HCT116 (cell line): ENCODE results near the gene H19. TPM values are rescaled to one million over a fixed set of nuclear protein-coding genes. Genes with fewer than 3 reads are reported as not detected.
A peak's percentile ranks its signal among the peaks of the same experiment; 100 is the strongest.

ENCODE experiments used
- ATAC-seq: fragments of 200-7000 bp; cut with Tn5 transposase; 2 replicates; pipeline ENCODE4 v1.9.1; 2020; ENCODE audit warnings: mild to moderate bottlenecking, moderate library complexity
- Bru-seq: library from RNA; stranded (reverse); fragments of 400-500 nt; gene quantifications from one replicate; lab custom pipeline; 2021; lab: Mats Ljungman, UMichigan
- BruChase-seq, 2 experiments: library from RNA; stranded (reverse); fragments of 400-500 nt; gene quantifications; one replicate each; lab custom pipeline; 2021; lab: Mats Ljungman, UMichigan
- BruUV-seq: library from RNA; stranded (reverse); fragments of 400-500 nt; replicated peaks from 2 replicates; lab custom pipeline; 2021; lab: Mats Ljungman, UMichigan
- CTCF ChIA-PET: fragments of 300-600 bp; sonication (Branson Sonifier 250); formaldehyde crosslinking; loops from one replicate; lab custom pipeline; 2021; ENCODE audit warnings: antibody characterized with exemption; lab: Charles Lee
- POLR2A ChIA-PET: fragments of 300-600, 350-600 bp; sonication (Branson Sonifier 250); formaldehyde crosslinking; loops from one replicate; lab custom pipeline; 2021; ENCODE audit warnings: antibody characterized with exemption; lab: Charles Lee
- RAD21 ChIA-PET, 2 experiments: fragments of 300-600 bp; sonication (Branson Sonifier 250); formaldehyde crosslinking; loops; one replicate each; lab custom pipeline; 2023; ENCODE audit warnings: low total read pairs in 2 of 2; ENCODE audit not compliant: uncharacterized antibody in 2 of 2, unreplicated experiment in 2 of 2, low non-redundant PET in 1 of 2; lab: Charles Lee
- DNase-seq: peaks from one replicate; pipeline ENCODE4 v3.0.0-alpha.2; 2010; ENCODE audit warnings: low read depth, low spot score
- H2AFZ ChIP-seq: fragments of 200-600 bp; shearing (Covaris generic), sonication (generic); 2 replicates; pipeline ENCODE4 v1.6.1; 2017; ENCODE audit warnings: low read depth, mixed run types, mixed read lengths, antibody characterized with exemption, low read length; ENCODE audit not compliant: poor library complexity, severe bottlenecking
- H3K27ac ChIP-seq: 2 replicates; pipeline ENCODE4 v1.5.1; 2012; ENCODE audit warnings: low read depth, low read length
- H3K27me3 ChIP-seq: fragments of 200-600 bp; sonication (generic); 2 replicates; pipeline ENCODE4 v1.6.1; 2016; ENCODE audit warnings: mixed run types, low read length, mixed read lengths; ENCODE audit not compliant: insufficient read depth
- H3K36me3 ChIP-seq, 2 experiments: fragments of 200-500 bp in 1 of 2; fragments of 200-600 bp in 1 of 2; sonication (Bioruptor generic) in 1 of 2; sonication (generic) in 1 of 2; 2 replicates each; pipeline versions ENCODE4 v1.5.1 to v1.6.1; 2014 to 2016; ENCODE audit warnings: low read length in 2 of 2, inconsistent platforms in 1 of 2, mixed read lengths in 1 of 2, mixed run types in 1 of 2; ENCODE audit not compliant: insufficient read depth in 2 of 2, control insufficient read depth in 1 of 2
- H3K4me1 ChIP-seq, 2 experiments: fragments of 200-600 bp in 1 of 2; sonication (generic) in 1 of 2; 2 replicates each; pipeline versions ENCODE4 v1.5.1 to v1.6.1; 2012 to 2017; ENCODE audit warnings: low read length in 2 of 2, inconsistent platforms in 1 of 2, mild to moderate bottlenecking in 1 of 2, mixed read lengths in 1 of 2, mixed run types in 1 of 2, moderate library complexity in 1 of 2; ENCODE audit not compliant: insufficient read depth in 2 of 2, control insufficient read depth in 1 of 2
- H3K4me2 ChIP-seq: fragments of 200-600 bp; sonication (generic); 2 replicates; pipeline ENCODE4 v1.6.1; 2017; ENCODE audit warnings: mixed run types, low read length, mixed read lengths
- H3K4me3 ChIP-seq, 2 experiments: fragments of 200-600 bp in 1 of 2; sonication (generic) in 1 of 2; replicated peaks in 1 of 2; 2 replicates each; pipeline ENCODE4 v1.5.1; 2011 to 2016; ENCODE audit warnings: low read length in 2 of 2, control low read depth in 1 of 2, low read depth in 1 of 2, mild to moderate bottlenecking in 1 of 2, mixed read lengths in 1 of 2, mixed run types in 1 of 2
- H3K79me2 ChIP-seq: fragments of 200-600 bp; sonication (generic); 2 replicates; pipeline ENCODE4 v1.6.1; 2017; ENCODE audit warnings: mild to moderate bottlenecking, mixed run types, low read length, moderate library complexity, mixed read lengths; ENCODE audit not compliant: insufficient read depth
- H3K9ac ChIP-seq: fragments of 200-600 bp; sonication (generic); 2 replicates; pipeline ENCODE4 v1.6.1; 2016; ENCODE audit warnings: low read length, mixed read lengths
- H3K9me2 ChIP-seq: fragments of 200-600 bp; sonication (generic), shearing (Covaris generic); 2 replicates; pipeline ENCODE4 v1.6.1; 2017; ENCODE audit warnings: mixed run types, mild to moderate bottlenecking, moderate library complexity; ENCODE audit not compliant: insufficient read depth
- H3K9me3 ChIP-seq, 2 experiments: fragments of 200-500 bp in 1 of 2; fragments of 200-600 bp in 1 of 2; sonication (Bioruptor generic) in 1 of 2; sonication (generic) in 1 of 2; 2 replicates each; pipeline ENCODE4 v1.6.1; 2014 to 2017; ENCODE audit warnings: low read length in 2 of 2, mixed read lengths in 2 of 2, inconsistent platforms in 1 of 2, low read depth in 1 of 2, mild to moderate bottlenecking in 1 of 2, mixed run types in 1 of 2, moderate library complexity in 1 of 2; ENCODE audit not compliant: control insufficient read depth in 1 of 2, insufficient read depth in 1 of 2
- H4K20me1 ChIP-seq: fragments of 200-600 bp; sonication (generic), shearing (Covaris generic); 2 replicates; pipeline ENCODE4 v1.6.1; 2017; ENCODE audit warnings: mixed run types, mild to moderate bottlenecking, moderate library complexity; ENCODE audit not compliant: insufficient read depth
- ATF3 ChIP-seq: IDR thresholded peaks from 2 replicates; pipeline ENCODE4 v1.6.1; 2012
- CEBPB ChIP-seq: IDR thresholded peaks from 2 replicates; pipeline ENCODE4 v1.6.1; 2012; ENCODE audit warnings: low read depth
- CTCF ChIP-seq, 3 experiments: fragments of 200-600 bp in 1 of 3; sonication (generic) in 1 of 3; IDR thresholded peaks in 2 of 3; conservative IDR thresholded peaks in 1 of 3; 2 replicates each; pipeline ENCODE4 v1.5.1; 2012 to 2017; ENCODE audit warnings: low read depth in 2 of 3, low read length in 2 of 3, antibody characterized with exemption in 1 of 3, borderline replicate concordance in 1 of 3, control low read depth in 1 of 3, mild to moderate bottlenecking in 1 of 3, mixed read lengths in 1 of 3, mixed run types in 1 of 3, moderate library complexity in 1 of 3; ENCODE audit not compliant: insufficient read depth in 1 of 3
- EGR1 ChIP-seq: IDR thresholded peaks from 2 replicates; pipeline ENCODE4 v1.6.1; 2012; ENCODE audit warnings: low read depth
- ELF1 ChIP-seq: IDR thresholded peaks from 2 replicates; pipeline ENCODE4 v1.6.1; 2012; ENCODE audit warnings: low read depth, borderline replicate concordance
- EZH2 ChIP-seq: fragments of 200-600 bp; sonication (generic); IDR thresholded peaks from 2 replicates; pipeline ENCODE4 v1.6.1; 2017; ENCODE audit warnings: antibody characterized with exemption, mixed run types
- EZH2phosphoT487 ChIP-seq: fragments of 200-600 bp; IDR thresholded peaks from 2 replicates; pipeline ENCODE4 v1.6.1; 2018; ENCODE audit warnings: antibody characterized with exemption, borderline replicate concordance
- JUND ChIP-seq: IDR thresholded peaks from 2 replicates; pipeline ENCODE4 v1.6.1; 2012
- POLR2A ChIP-seq: IDR thresholded peaks from 2 replicates; pipeline ENCODE4 v1.7.0; 2011; ENCODE audit warnings: borderline replicate concordance; ENCODE audit not compliant: insufficient read depth, insufficient read length; ENCODE audit errors: extremely low read depth
- POLR2AphosphoS5 ChIP-seq: IDR thresholded peaks from 2 replicates; pipeline ENCODE4 v1.6.1; 2011; ENCODE audit warnings: mild to moderate bottlenecking, low read depth, low read length, moderate library complexity
- RAD21 ChIP-seq: IDR thresholded peaks from 2 replicates; pipeline ENCODE4 v1.6.1; 2012; ENCODE audit warnings: low read depth, mild to moderate bottlenecking
- REST ChIP-seq: IDR thresholded peaks from 2 replicates; pipeline ENCODE4 v1.6.1; 2012; ENCODE audit warnings: low read depth
- SIN3A ChIP-seq: IDR thresholded peaks from 2 replicates; pipeline ENCODE4 v1.6.1; 2012; ENCODE audit warnings: low read depth
- SP1 ChIP-seq: IDR thresholded peaks from 2 replicates; pipeline ENCODE4 v1.6.1; 2012; ENCODE audit warnings: low read depth
- SRF ChIP-seq: IDR thresholded peaks from 2 replicates; pipeline ENCODE4 v1.6.1; 2012; ENCODE audit warnings: low read depth
- YY1 ChIP-seq: IDR thresholded peaks from 2 replicates; pipeline ENCODE4 v1.6.1; 2011; ENCODE audit warnings: low read length, low read depth, moderate library complexity, mild to moderate bottlenecking; ENCODE audit not compliant: insufficient replicate concordance; ENCODE audit errors: extremely low read depth
- ZNF274 ChIP-seq: fragments of 200-500 bp; sonication (Bioruptor generic); IDR thresholded peaks from 2 replicates; pipeline ENCODE4 v1.6.1; 2014; ENCODE audit warnings: mild to moderate bottlenecking, low read depth, low read length, inconsistent platforms
- intact Hi-C: fragments of 100-400 bp; cut with micrococcal nuclease; formaldehyde crosslinking; loops from 2 replicates; pipeline ENCODE4 v1.10.0; 2022
- long read RNA-seq: library from polyadenylated mRNA; unstranded; transcript quantifications from one replicate; pipeline ENCODE4 v2.0.0, GENCODE V29; 2021; ENCODE audit not compliant: unreplicated experiment
- polyA plus RNA-seq: library from polyadenylated mRNA; unstranded; fragments of >200 nt; gene quantifications from 2 replicates; pipeline ENCODE4 v1.2.1, GENCODE V29; 2012; ENCODE audit warnings: missing spikeins
- total RNA-seq: library from RNA; stranded (reverse); gene quantifications from one replicate; pipeline ENCODE4 v1.2.1, GENCODE V29; 2021; ENCODE audit not compliant: unreplicated experiment

Gene H19
- total RNA-seq (10.5 TPM), Bru-seq, nascent RNA (percentile 19 among the genes with signal in this experiment), BruChase-seq, experiment 1, labeled RNA remaining after a 6-hour chase (percentile 33 among the genes with signal in this experiment), BruChase-seq, experiment 2, labeled RNA remaining after a 2-hour chase (percentile 33 among the genes with signal in this experiment)
- 7.3 and 8.1 TPM in 2 replicates for polyA plus RNA-seq
- long read RNA-seq, partial matches to known transcripts: 0 of 2 reads
- long read RNA-seq, other reads (novel, unspliced or antisense): 0 of 2 reads

- intact Hi-C loops: no loop called here
- no peak within 1 kb of the TSS for H3K4me2 ChIP-seq
- no peaks in the 10 kb centered on the region for H3K9me2 ChIP-seq
- H3K4me1 ChIP-seq: no peaks in the 10 kb centered on the region
- no peaks in the 10 kb centered on the region for H3K27me3 ChIP-seq
- H3K27ac ChIP-seq: no peak within 1 kb of the TSS
- TF ChIP-seq EZH2 (no peak), RAD21 (no peak), ZNF274 (no peak), EGR1 (no peak), POLR2A (no peak), SP1 (no peak), EZH2phosphoT487 (no peak), CEBPB (no peak), SIN3A (no peak), CTCF (IDR thresholded peaks at IDR 0.05 in 2 of 3, conservative IDR thresholded peaks at IDR 0.05 in 1 of 3; ENCODE audit: borderline replicate concordance in 1 of 3, insufficient read depth in 1 of 3, low read depth in 2 of 3, low read length in 2 of 3) (no peak), POLR2AphosphoS5 (no peak), SRF (no peak), YY1 (no peak), ELF1 (no peak), ATF3 (no peak), JUND (no peak), REST (no peak)
- no peaks in the 10 kb centered on the region for H4K20me1 ChIP-seq
- no peak within 1 kb of the TSS for H3K9ac ChIP-seq
- CTCF ChIA-PET: interaction anchor here (0.9 to 1.9 kb wide), 6 partner anchors 35 to 345 kb away, joined by 3 to 7 read pairs (median 4); no protein-coding TSS in a partner anchor
- no peak within 1 kb of the TSS for H2AFZ ChIP-seq
- RAD21 ChIA-PET: no interaction called here
- POLR2A ChIA-PET: no interaction called here
- ATAC-seq: peak; percentile 75
- BruUV-seq: no TSS peak
- no peaks in the 10 kb centered on the region for H3K9me3 ChIP-seq
- no peak for DNase-seq
- H3K4me3 ChIP-seq: no peak within 1 kb of the TSS
- H3K36me3 ChIP-seq: no peaks in the 10 kb centered on the region
- H3K79me2 ChIP-seq: no peaks in the 10 kb centered on the region
Observed at GRCh38 chr11:1997755-1998154, at the start of gene H19. H19 (minus strand) TSS chr11:1997842.
